Stimulated activated CD4-positive, alpha-beta T cell treated with anti-CD3 and anti-CD28 coated beads, Interleukin-2, amount 100 ng/mL, for 24 hours (primary cell): Measurements from ENCODE around the gene CDKN2B.
"Not testable (repeated sequence)": the region's sequence is repeated elsewhere in the genome, so short reads cannot be mapped to it uniquely, and the experiment has no call there.

ENCODE experiments used
- DNase-seq, 2 donors: peaks; one replicate each; pipeline ENCODE4 v3.0.0-alpha.2; 2020

Gene CDKN2B

DNA sequence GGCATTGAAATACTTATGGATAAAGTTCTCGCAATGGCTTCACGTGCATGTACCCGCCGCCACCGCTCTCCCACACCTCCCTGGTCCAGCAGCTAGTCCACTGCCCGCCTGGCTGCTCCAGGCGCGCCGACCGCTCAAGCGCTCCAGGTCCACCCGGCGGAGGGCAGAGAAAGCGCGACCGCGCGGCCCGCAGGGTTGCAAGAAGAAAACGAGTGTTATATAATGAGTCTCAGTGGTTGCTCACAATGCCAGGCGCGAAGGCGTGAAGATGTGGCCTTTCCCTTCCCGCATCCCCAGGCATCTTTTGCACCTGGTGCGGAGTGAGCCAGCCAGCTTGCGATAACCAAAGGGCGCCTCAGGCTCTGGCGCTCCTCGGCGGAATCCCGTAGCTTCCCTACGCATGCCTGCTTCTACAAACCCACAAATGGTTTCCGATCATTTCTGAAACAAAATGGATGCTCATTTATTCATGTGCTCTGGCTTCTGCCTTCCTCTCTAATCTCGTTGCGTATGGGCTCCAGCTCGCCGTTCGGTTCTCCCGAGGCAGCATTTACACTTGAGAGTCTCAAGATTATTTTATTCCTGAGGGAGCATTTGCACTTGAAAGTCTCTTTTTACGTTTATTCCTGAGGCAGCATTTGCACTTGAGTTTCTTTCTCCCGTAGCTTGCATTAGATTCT, 40.6 kb downstream of the CDKN2B start:
- no peak for DNase-seq

DNA sequence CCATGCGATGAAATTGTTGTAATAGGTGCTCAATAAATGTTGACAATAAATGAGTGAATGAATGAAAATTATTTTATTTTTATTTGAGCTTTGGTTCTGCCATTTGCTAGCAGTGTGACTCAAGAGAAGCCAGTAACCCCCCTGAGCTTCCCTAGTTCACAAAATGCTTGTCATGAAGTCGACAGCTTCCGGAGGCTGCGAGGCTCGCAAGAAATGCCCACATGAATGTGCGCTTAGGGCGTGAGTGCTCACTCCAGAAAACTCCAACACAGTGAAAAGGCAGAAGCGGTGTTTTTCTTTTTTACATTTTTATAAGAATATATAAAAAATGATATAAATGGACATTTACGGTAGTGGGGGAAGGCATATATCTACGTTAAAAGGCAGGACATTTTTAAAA, 41.4 kb downstream of the CDKN2B start:
- no peak for DNase-seq

DNA sequence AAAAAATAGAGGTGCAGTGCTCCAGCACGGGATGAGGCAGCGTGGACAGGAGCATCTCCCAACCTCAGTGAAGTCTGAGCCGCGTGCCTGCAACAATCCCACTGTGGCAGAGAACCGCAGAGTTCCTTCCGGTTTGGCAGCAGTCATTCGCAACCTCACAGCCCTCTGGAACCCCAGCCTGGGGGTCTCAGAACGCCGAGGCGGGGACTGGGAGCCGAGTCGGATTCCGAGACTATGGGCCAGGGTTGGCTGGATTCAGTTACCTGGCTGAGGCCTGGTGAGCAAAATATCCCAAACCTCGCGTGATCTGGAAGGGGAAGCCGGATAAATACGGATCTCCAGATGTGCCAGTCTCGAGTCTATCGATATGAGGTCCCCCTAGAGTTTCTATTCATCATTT, 41.9 kb downstream of the CDKN2B start:
- no peak for DNase-seq

DNA sequence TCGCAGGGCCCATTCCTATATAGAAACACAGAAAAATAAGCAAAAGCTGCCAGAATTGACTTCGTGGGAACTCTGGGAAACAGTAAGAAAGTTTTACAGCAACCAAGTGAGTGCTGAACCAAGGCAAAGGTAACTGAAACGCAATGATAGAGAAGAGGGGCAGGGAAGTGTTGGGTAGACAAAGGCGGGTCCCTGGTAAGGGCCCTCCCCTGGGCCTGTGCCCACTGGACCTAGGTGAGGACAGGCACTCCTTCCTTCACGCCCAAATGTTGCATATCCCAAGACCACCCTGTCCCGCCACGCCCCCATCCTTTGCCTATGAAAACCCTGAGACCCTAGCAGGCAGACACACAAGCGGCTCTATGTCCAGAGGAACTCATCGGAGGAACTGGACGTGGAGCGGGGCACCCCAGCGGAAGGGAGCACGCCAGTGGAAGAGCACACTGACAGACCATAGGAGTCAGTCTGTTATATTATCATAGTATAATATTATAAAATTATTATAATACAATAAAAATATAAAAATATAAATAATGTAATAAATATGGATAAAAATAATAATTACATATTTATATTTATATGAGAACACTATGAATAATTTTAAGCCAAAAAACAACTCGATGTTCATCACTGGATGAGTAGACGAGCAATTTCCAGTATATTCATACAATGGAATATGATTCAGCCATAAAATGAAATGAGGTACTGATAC, 42.8 kb downstream of the CDKN2B start:
- DNase-seq = no peak

DNA sequence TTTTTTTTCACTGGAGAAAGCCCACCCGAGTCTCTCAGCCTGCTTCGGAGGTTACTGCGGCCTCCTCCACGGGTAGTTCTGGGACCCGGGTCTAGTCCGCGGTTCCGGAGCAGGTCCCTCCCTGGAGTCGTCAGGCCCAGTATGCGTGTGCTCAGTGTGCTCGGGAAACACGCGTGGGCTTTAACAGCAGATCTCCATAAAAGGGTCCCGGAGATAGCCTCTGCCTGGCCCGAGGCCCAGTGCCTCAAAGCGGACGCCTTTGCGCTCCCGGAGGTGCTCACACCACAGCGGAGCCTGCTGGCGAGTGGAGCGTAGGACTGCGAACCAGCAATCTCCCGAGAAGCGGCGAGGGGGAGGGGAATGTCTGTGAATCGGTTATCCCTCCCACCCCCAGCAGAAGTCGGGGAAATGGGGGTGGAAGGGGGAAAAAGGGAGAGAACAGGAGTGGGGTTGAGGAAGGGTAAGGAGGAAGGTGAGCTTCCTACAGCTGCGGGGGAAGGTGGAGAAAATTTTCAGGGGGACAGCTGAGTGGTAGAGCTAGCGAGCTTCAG, 43.6 kb downstream of the CDKN2B start:
- DNase-seq = peak; percentile 34 to 60

DNA sequence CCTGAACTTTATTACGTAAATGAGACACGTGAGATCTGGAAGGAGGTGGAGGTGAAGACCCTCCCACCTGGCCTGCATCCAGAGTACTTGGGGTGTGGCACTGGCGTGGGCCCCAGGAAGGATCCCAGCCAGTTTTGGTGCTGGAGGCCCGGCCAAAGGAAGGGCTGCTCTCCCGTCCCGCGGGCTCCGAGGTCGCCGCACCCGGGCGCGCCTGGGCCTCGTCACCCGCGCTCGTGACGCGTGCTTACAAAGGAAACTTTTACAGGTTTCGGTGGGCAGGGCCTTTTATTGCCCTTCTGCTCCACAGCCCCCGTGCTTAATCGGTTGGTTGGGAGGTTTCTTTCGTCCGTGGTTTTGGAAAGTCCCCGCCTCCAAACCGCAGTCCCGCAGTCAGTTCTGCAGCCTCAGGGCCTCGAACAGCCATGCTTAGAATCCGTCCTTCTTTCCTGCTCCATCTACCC, 44.1 kb downstream of the CDKN2B start:
- peak; percentile 66 for DNase-seq

DNA sequence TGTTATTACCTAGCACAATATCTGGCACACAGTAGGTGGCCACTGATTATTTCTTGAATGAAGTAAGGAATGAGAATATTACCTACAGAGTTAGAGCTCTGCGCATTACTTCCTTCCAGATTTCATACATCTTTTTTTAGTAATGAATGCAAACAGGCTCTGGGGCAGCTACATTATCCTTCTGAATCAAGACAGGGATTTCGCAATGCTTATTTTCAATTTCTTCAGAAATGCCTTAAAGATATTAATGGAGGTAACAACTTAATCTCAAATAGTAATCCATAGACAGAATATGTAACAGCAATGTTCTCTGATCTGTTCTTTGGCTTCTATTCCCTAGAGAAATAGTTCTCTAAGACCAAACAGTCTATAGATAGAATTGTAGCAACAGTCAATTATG, 47.5 kb downstream of the CDKN2B start:
- no peak for DNase-seq

DNA sequence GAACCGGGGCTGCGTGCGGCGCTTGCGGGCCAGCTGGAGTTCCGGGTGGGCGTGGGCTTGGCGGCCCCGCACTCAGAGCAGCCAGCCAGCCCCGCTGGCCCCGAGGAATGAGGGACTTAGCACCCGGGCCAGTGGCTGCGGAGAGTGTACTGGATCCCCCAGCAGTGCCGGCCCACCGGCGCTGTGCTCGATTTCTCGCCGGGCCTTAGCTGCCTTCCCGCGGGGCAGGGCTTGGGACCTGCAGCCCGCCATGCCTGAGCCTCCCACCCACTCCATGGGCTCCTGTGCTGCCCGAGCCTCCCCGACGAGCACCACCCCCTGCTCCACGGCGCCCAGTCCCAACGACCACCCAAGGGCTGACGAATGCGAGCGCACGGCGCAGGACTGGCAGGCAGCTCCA, 49.8 kb downstream of the CDKN2B start:
- not testable (repeated sequence) for DNase-seq

DNA sequence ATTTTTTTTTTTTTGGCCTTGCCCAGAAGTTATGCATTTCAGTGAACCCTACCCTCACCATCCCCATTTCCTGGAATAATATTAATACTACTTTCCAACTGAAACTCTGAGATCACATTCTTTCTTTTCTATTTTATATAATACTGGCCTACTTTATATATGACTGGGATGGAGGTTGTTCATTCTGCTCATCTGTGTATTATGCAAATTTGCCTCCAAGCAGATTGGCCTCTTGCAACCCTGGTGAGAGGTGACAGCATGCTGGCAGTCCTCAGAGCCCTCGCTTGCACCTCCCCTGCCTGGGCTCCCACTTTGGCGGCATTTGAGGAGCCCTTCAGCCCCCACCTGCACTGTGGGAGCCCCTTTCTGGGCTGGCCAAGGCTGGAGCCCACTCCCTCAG, 50.3 kb downstream of the CDKN2B start:
- no peak for DNase-seq
